ENCODE data around the gene PDE9A.
"Not testable (repeated sequence)": the region's sequence is repeated elsewhere in the genome, so short reads cannot be mapped to it uniquely, and the experiment has no call there.

The PDE9A gene

DNA sequence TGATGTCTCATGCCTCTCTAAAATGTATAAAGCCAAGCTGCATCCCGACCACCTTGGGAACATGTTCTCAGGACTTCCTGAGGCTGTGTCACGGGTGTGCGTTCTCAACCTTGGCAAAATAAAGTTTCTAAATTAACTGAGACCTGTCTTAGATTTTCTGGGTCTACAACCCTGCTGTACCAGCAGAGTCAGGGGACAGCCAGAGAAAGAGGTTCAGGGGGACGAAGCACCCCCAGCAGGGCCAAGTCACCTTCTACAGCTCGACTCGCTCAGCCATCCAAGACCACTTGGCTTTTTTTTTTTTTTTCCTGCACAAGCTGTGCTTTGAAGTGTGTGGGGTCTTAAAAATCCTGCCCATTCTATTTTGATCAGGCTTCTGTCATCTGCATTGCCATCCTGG, 28.5 kb upstream of the PDE9A start:
- DNase-seq, result no peak

DNA sequence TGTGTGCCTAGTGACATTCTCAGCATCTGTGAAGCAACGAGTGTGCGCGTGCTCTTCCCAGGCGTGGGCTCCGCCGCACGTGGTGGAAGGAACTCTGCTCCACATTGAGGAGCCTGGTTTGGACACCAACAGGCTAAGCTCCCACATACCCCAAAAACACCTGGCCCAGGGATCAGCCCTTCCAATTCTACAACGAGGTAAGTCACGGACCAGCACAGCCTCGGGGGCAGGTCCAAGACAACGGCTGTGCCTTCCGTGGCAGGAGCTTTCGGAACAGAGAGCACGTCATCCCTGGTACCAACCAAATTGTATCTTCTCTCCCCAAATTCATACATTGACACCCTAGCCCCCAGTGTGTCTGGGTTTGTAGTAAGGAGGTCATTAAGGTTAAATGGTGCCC, 27.2 kb upstream of the PDE9A start:
- DNase-seq, result no peak

DNA sequence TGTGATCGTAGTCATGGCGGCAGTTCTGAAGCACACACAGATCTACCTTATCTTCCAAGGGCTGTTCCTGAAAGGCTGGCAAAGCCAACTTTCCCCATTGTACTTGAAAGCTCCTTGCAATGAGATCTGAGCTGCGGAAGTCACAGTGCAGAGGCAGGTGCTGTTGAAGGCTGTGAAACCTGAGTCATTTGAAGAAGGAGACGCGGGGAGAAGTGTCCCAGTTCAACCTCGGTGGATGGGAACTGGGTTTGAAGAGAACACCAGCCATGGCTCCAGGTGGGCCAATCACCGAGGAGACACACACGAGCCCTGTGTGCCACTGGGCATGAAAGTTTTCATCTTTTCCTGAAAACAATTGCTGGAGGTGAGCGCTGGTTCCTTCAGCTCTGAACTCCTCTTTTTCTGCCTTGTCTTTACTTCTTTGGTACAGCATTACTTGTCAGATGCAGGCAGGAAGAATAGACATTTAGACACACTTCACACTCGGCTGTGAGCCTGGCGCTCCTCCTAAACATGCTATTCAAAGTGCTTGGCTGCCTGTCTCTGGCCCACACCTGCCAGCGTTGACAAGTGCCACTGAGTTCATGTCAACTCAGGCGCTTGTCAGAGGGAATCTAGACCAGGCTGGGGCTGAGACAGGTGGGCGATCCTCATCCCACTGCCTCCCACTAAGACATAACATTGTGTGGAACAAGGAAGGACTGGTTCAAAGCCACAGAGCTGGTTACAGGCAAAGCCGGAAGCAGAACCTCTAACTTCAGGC, 25.7 kb upstream of the PDE9A start:
- no peak for DNase-seq

DNA sequence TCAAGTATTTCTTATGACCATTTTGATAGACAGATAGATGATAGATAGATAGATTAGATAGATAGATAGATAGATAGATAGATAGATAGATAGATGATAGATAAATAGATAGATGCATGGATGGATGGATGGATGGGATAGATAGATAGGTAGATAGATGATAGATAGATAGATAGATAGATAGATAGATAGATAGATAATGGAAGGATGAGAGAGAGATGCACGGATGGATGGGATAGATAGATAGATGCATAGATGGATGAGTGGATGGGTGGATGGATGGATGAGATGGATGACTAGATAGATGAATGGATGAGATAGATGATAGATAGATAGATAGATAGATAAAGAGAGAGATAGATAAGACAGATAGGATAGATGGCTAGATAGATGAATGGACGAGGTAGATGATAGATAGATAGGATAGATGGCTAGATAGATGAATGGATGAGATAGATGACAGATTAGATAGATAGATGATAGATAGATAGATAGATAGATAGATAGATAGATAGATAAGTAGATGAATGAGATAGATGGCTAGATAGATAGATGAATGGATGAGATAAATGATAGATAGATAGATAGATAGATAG, 24.9 kb upstream of the PDE9A start:
- DNase-seq, result not testable (repeated sequence)

DNA sequence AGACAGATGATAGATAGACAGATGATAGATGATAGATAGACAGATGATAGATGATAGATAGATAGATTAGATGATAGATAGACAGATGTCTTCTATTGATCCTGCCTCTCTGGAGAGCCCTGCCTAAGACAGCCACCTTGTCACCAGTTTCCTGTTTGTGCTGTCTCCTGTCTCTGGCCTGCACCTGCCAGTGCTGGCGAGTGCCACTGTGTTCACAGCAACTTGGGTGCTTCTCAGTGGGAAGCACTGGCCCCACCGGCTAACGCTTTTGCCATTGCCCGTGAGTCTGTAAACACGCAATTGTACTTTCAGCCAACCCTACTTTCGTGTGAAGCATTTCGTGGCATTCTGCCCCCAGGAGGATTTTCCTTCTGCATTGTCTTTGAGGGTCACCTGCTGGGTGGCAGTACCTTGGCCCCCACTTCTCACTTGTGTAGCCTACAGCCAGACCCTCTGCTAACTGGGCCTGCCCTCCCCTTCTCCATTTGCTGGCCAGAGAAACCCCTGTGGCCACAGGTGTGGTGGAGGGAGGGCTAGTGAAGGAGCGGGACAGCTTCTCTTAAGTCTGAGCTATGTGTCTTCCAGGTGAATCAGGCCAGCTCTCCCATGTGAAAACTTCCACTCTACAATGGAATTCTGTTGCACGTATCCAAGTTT, 23.4 kb upstream of the PDE9A start:
- DNase-seq, result no peak

DNA sequence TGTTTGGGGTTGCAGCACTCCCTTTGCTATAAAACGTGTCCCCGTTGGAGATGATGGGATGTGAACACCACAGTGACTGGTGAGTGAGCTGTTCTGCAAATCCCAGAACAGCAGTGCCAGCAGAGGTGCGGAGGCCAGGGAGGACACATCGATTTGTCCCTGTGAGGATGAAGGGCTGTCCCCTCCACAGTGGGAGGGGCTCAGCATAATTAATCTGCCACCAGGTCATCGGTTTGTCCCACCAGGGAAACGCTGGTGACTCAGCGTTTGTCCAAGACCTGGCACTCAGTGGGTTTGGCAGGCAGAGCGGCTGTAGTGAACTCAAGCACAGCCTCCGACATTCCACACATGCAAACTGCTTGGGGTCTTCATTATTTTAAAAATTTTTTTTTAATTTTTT, 22.8 kb upstream of the PDE9A start:
- DNase-seq, result no peak

DNA sequence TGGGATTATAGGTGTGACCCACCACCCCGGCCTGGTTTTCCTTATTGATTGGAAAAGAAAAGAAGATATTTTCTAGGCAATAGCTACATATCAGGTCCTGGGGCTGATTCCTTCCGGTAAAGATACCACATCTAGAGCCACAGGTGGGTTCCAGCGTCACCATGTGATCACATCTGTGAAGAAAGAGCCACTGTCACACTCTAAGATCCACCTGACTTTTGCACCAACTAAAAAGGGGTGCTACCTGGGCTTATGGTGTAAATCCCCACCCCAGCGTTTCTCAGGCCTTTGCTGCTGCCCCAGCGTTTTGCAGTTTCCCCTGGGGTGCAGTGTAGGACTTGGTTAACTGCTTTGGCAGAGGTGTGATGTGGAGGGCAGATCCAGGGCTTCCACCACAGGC, 22.3 kb upstream of the PDE9A start:
- no peak for DNase-seq

DNA sequence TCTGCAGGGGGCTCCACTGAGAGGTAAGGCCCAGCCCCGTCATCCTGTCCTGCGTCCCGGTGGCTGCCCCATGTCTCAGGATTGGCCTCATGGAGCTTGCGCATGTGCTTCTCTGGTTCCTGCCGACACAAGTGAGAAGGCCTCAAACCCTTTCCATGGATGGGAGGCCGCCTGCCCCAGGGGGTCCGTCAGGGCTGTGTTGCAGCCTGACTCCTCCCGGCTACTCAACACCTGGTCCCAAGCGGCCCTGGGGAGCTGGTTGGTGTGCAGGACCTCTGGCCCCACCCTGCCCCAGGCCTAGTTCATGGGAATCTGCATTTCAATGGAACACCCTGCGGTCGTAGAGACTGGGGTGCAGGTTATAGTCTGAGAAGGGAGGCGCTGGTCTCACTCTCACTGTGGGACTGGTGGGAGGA, 21.1 kb upstream of the PDE9A start:
- no peak for DNase-seq

DNA sequence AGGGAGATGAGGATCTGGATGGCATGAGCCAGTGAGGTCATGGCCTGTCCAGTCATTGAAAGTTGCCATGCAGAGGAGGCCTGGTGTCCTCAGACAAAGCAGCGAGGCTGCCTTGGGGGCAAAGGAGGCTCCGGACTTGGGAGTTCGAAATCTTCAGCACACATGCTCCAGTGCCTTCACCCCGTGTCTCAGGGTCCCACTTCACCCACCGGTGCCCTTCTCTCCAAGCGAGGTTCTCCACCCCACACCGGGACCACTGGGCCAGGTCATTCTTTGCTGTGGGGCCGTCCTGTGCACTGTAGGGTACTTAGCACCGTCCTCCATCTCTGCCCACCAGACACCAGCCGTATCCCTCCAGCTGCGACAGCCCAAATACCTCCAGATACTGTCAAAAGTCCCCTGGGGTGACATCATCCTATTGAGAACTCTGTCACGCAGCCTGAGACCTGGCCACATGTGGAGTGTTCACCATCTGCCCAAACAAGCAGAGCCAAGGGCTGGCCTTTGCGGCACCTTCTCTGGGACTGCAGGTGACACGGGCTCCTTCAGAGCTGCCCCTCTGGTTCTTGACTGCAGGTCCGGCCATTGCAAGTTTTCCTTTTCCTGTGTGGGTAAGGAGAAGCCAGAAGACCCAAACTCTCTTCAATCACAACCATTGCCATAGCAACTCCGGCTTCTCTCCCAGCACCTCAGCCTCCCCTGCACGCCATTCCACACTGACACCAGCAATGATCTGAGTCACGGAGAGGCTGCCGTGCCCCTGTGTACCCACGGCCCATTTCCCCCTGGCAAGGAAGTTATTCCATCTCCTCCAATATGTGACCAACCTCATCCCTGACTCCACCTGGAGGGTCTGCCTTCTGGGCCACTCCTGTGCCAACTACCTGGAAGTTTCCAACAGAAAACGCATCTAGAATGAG, 20.4 kb upstream of the PDE9A start:
- DNase-seq, result no peak

DNA sequence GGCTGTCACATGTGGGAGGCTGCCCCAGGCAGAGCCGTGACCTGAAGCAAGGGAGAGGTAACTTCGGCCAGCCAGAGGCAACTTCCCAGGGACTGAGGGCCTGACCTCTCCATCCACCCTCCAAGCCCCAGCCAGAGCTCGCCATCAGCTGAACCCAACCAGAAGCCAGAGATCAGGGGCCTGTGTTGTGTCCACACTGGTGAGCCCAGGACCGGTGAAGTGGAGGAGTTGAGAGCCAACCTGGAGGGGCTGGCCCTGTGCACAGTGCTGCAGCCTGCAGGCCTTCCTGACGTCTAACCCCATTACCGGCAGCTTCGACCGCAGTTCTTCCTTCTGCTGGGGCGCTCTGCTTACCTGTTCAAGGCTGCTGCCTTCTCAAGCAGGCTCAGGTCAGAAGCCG, 19.6 kb upstream of the PDE9A start:
- no peak for DNase-seq

DNA sequence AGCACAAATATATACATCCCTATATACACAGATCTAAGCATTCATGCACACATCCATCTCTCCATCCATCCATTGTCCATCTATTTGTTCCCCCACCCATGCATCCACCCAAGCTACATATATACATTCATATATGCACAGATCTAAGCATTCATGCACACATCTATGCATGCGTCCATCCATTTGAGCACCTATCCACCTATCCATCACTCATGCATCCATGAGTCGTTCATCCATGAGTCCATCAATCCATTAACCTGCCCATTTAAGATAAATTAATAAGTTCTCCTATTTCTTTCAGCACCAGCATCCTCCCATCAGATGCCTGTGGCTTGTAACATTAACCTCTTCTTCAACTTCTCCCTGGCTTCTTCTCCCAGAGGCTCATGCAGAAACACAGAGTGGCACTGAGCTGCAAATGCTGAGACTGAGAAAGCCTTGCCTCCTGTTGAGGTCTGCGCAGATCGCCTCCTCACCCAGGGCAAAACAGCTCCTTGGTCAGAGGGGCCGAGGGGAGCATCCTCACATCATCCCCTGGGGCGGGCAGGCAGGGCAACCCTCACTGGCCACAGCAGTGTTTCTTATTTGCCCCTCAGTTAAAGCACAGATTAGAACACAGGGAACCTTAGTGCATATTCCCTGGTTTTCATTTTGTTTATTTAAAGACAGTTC, 17.4 kb upstream of the PDE9A start:
- DNase-seq, result no peak

DNA sequence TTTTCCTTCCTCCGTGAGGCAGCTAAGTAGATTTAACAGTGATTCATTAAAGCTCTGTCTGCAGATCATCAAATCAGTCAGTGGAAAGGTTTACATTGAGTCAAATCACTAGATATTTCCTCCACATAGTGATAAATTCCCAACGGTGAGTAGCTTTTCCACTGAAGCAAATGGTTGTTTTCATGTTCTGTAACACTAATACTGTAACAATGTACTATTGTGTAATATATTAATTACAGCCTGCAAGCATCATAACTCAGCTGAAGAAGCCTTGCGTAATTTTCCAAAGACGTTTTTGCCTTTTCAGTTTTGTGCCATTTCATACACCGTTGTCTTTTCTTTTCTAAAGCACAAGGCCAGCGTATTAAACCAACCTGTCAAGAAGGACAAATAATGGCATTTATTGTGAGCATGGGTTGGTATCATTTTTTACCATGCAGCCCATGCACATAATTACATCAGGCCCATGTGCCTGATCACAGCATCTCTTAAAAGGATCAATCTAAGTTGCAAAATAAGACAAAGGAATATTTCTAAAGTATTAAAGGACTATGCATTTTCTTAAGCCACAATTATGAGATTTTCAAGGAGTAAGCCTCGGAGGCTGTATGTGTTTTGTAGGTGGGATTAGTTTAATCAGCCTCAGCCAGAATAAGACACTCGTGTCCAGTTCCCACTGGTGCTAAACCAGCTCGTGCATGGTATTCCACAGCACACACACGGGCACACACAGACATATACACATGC, 16.7 kb upstream of the PDE9A start:
- no peak for DNase-seq

DNA sequence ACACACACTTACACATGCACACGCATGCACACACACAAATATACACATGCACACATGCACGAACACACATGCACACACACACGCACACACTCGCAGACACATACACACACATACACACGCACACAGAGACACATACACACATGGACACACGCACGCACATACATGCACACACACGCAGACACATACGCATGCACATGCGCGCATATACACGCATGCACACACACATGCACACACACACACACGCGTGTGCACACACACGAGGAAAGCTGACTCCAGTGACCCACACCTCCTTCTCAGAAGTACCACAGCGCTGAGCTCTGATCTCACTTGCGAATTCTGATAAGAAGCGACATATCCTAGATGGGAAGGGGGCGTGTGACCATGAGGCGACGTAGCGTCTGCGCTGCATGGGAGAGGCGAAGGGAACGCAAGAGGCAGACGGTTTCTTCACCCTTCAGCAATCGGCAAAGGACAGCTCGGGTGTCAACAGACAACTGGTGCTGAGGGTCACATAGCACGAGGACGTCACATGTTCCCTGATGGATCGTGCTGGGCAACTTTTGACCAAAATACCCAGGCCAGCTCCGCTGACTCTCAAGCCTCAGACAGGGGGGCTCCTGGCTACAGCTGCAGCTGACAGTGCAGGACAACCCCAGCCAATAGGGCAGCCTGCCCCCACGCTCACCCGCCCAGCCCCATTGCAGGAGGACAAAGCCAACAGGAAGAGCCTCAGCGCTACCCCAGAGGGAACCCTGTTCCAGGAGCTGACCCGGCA, 16.0 kb upstream of the PDE9A start:
- DNase-seq, result no peak

DNA sequence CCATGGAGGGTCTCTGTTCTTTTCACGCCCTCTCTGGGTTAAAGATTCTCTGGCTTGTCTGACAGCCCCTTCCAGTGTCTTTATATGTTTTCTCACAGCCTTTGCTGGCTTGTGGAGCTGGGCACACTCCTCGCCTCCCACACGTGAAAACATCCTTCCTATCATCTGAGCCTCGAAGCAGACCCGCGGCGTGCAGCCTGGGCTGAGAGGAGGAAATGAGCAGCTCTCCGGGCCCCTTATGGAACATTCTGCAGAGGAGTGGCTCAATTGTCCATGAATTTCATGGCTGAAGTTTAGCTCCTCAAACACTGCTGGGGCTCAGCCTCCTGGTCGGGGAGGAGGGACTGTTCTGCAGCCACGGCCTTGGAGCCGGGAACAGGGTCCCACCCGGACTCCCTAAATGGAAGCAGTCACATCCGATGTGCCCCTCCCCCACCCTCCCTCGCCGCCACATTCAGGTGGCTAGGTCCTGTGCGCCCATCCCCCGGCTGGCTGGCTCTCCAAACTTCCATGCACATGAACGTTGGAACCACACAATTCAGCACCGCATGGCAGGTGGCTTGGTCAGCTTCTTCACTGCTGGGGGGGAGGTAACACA, 15.1 kb upstream of the PDE9A start:
- no peak for DNase-seq

DNA sequence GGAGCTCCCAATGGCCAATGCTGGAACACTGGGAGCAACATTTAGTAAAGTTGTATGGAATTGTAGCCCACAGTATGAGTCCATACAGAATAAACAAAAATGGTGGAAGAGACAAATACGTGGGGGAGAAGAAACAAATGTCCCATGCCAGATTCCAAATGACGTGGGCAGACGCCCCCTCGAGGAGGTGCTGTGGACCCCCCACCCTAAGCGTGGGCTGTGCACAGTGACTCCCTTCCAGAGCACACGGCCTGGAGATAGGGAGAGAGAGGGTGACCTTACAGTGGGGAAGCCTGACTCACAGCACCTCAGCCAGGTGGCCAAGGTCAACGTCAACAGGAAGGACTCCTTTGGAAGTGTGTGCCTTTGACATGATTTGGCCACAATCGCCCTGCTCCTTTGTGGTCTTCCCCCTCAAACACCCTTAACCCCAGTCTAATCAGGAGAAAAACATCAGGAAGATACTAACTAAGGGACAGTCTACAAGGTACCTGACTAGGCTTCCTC, 13.7 kb upstream of the PDE9A start:
- DNase-seq, result no peak

DNA sequence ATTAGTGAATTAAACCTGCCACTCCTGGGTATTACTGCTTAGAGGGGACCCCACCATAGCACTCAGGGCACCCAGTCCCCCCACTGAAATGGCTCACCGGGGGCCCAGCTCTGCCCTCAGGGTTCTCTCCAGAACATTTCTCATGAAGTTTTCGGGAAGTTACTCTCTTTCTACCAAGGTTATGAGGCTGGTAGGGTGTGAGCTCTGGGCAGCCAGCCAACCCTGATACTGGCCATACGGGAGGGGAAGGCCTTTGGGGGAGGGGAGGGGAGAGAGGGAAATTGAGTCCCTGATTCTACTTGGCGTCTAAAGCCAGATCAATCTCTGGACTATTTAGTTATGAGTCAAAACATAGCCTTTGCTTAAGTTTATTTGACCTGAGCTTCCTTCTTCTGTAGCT, 12.9 kb upstream of the PDE9A start:
- no peak for DNase-seq

DNA sequence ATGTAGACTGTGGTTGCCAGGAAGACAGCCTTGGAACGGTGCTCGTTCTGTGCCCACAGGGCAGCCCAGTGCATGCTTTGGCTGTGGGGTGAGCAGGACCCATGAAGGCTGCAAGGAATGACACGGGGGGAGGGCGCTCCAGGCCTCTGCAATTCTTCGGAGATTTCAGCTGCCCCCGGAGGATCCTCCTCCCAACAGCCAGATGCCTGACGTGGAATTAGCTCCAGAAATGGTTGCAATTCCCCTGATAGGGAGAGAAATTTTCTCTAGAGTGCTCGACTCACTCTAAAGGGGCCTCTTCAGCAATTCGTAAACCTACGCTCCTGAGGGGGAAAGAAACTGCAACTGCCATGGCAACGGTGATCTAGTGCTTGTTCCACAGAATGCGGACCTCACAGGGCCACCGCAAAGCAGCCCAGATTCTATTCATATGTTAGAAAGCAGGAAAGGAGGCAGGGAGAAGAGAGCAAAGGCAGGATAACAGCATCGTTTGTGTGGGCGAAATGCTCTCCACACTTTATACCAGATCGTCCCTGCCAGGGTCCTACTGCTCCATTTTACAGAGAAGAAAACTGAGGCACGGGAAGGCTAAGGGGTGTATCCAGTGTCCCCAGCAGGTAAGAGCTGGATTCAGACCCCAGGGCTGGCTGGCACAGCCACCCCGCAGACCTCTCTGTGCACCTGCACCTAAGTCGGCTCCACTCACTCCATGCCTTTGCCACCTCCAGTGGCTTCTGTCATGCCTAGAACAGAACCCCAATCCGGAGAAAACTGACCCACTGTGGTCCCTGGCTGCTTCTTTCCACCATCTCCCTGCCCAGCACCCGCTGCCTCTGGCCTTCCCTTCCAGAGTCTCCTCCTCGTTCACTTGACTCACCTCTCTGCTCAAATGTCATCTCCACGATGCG, 11.9 kb upstream of the PDE9A start:
- no peak for DNase-seq

DNA sequence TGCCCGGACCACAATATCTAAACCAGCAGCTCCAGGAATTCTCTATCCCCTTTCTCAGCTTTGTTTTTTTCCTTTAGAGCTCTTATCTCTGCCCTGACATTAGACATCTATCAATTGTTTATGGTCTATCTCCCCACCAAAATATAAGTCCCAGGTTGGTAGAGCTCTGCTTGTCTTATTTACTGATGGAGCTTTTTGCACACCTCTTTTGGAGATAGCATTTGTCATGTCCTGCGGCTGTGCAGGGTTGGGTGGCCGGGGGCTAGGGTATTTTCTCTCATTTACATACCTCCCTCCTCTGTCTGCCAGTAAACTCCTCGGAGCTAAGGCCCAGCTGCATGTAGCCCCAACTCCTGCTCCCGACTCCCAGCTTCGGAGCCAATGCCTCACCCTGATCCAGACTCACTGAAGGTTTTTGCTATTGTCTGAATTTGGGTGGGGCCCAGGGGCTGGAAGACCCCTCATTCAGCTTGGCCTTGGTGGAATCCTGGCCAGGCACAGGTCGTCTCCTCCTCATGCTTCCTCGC, 11.1 kb upstream of the PDE9A start:
- DNase-seq, result no peak

Measured in activated gamma-delta T cell (primary cell).